Measurements from ENCODE around the gene DEGS2.

DEGS2 gene

DNA sequence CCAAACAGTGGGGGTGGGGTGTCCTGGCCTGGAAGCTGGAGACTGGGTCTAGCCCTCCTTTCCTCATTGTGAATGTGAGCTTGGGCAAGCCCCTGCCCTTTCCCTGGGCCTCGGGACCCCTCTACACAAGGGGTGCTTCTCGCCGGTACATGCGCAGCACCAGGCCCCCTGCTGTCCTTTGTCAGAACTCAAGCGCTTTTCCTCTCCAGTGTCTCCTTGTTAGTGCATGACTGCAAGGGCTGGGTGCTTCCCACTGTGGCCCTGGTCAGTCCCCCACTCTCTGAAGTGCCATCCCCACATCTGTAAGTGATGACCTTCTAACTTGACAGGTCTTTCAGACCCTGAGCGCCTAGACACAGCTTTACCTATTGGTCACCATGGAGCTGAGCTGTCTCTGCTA lies 44.2 kb downstream of the DEGS2 start:
- Histone ChIP-seq H3K36me3 (0 out of 2 replicates have a peak, but pooled peaks cover 4% of the 10 kb centered on the region), H3K4me3 (ENCODE audit: low read depth, low read length) (no peak overlapping the region), H3K9me3 (no peaks in the 10 kb centered on the region; the same call in 1 of the 2 replicates), H3K4me1 (no peaks in the 10 kb centered on the region), H3K27me3 (no peaks in the 10 kb centered on the region)
- TF ChIP-seq, protein P1, sequence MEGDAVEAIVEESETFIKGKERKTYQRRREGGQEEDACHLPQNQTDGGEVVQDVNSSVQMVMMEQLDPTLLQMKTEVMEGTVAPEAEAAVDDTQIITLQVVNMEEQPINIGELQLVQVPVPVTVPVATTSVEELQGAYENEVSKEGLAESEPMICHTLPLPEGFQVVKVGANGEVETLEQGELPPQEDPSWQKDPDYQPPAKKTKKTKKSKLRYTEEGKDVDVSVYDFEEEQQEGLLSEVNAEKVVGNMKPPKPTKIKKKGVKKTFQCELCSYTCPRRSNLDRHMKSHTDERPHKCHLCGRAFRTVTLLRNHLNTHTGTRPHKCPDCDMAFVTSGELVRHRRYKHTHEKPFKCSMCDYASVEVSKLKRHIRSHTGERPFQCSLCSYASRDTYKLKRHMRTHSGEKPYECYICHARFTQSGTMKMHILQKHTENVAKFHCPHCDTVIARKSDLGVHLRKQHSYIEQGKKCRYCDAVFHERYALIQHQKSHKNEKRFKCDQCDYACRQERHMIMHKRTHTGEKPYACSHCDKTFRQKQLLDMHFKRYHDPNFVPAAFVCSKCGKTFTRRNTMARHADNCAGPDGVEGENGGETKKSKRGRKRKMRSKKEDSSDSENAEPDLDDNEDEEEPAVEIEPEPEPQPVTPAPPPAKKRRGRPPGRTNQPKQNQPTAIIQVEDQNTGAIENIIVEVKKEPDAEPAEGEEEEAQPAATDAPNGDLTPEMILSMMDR (IDR thresholded peaks at IDR 0.05; ENCODE audit: low read depth, low read length) = no peak
- DNase-seq = no peak

DNA sequence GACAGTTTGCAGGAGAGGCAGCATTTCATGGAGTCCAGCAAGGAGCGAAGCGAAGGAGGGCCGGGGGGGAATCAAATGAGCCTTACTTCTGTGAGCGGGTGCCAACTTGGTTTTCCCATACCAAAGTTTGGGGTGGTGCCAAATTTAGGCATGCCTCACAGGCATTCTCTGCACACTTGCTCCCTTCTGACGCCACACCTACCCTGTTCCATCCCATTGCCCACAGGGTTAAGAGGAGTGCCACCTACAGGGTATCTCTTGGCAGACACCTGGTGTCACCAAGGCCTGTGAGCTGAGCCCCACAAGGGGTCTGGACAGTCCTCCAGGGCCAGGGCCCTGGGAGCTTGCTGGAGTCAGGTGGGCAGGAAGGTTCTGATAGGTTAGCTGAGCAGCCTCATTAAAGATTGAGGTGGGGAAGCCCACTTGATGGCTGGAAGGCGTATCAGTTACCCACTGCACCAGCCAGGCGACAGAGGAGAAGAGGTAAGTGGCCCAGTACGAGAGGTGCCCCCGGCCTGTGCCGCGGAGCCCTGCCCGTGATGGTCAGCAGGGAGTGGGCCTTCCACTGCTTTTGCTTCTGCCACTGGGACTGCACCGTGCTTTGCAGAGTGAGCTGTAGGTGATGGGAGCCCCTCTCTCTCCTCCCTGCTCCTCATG lies 45.2 kb downstream of the DEGS2 start:
- DNase-seq = no peak
- H3K4me3 ChIP-seq (ENCODE audit: low read depth, low read length) = no peak overlapping the region
- TF ChIP-seq, protein P1 (IDR thresholded peaks at IDR 0.05; ENCODE audit: low read depth, low read length) = no peak

DNA sequence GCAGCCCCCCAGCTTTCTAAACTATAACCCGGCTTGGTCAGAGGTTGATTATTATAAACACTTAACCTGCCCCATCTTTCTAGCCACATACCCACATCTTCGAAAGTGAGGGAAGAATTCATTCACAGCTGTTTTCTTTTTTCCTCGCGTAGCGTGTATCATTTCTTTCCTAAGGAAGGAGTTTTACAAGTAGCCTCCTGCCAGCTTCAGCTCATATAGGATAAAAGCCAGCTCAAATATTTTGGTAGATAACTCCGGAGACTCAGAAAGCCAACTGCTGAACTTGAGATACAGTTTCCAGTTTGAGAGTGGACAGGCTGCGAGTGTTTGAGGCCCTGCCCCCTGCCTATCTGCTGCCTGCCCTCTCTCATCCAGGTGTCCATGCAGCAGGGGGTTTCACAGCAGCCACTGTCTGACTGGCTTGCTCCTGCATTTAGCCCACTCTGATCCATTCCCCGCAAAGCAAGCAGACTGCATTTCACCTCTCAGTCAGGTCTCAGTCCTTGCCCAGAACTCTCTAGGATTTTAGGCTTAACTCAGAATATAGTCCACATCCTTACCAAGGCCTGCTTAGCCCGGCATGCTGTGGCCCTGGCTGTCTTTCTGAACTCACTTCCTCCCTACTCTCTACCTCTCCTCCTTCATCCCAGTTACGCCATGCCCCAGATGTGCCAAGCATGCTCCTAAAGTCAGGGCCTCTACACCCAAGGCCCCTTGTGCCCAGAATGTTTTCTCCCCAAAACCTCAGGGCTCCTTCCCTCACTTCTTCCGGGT lies 47.3 kb downstream of the DEGS2 start:
- TF ChIP-seq, protein P1 (IDR thresholded peaks at IDR 0.05; ENCODE audit: low read depth, low read length) = no peak
- peaks cover 6% of the 10 kb centered on the region; the same call in 1 of the 2 replicates for H3K4me1 ChIP-seq
- no peak overlapping the region for H3K4me3 ChIP-seq (ENCODE audit: low read depth, low read length)
- peaks cover 4% of the 10 kb centered on the region for H3K36me3 ChIP-seq
- H3K9me3 ChIP-seq = no peaks in the 10 kb centered on the region
- no peak for DNase-seq
- H3K27me3 ChIP-seq = no peaks in the 10 kb centered on the region

More for the DNA sequence above, 45.2 kb downstream of the DEGS2 start:
- H3K4me1 ChIP-seq = no peaks in the 10 kb centered on the region
- H3K9me3 ChIP-seq = no peaks in the 10 kb centered on the region; the same call in 1 of the 2 replicates
- H3K36me3 ChIP-seq = peaks cover 8% of the 10 kb centered on the region
- no peaks in the 10 kb centered on the region for H3K27me3 ChIP-seq

DNA sequence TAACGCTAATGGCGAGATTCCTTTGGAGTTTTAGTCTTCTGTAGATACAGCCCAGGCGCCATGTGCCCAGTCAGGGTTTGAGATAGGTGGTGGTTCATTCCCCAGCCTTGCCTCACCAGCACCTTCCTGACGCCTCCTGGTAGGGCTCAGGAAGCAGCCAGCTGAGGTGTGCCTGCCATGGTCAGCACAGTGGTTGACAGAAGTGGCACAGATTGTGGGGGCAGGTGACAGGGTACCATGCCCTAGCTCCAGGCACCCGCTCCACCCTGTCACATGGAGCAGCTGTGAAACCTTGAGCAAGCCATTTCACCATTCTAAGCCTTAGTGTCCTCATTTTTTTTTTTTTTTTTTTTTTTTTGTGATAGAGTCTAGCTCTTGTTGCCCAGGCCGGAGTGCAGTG lies 48.6 kb downstream of the DEGS2 start:
- no peaks in the 10 kb centered on the region for H3K27me3 ChIP-seq
- TF ChIP-seq, protein P1 (IDR thresholded peaks at IDR 0.05; ENCODE audit: low read depth, low read length) = no peak
- no peak overlapping the region for H3K4me3 ChIP-seq (ENCODE audit: low read depth, low read length)
- peaks cover 4% of the 10 kb centered on the region for H3K36me3 ChIP-seq
- no peak for DNase-seq
- H3K4me1 ChIP-seq = peaks cover 6% of the 10 kb centered on the region; the same call in 1 of the 2 replicates
- H3K9me3 ChIP-seq = no peaks in the 10 kb centered on the region

DNA sequence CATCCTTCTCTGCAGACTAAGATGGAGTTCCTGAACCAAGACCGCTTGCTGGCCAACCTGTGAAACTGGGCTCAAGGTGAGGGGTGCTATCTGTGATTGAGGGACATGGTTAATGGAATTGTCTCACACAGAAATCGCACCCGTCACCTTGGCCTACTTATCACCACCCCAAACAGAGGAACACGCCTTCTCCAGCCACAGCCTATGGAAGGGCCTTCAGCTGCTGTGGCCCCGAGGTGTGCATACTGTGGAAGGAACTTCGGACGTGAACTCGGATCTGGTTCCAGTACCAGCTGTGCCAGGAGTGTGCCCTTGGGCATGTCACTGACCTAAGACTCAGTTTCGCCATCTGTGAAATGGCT lies 49.9 kb downstream of the DEGS2 start:
- H3K9me3 ChIP-seq = no peaks in the 10 kb centered on the region
- H3K36me3 ChIP-seq = peaks cover 4% of the 10 kb centered on the region
- DNase-seq = no peak
- TF ChIP-seq, protein P1 (IDR thresholded peaks at IDR 0.05; ENCODE audit: low read depth, low read length) = no peak
- peaks cover 6% of the 10 kb centered on the region; the same call in 1 of the 2 replicates for H3K4me1 ChIP-seq
- H3K27me3 ChIP-seq = no peaks in the 10 kb centered on the region
- no peak overlapping the region for H3K4me3 ChIP-seq (ENCODE audit: low read depth, low read length)

Data from BE2C (cell line).